PC-3 (cell line): ENCODE data around the gene AK4. TPM values are rescaled to one million over a fixed set of nuclear protein-coding genes. Genes with fewer than 3 reads are reported as not detected.

ENCODE experiments used
- ATAC-seq: fragments of 200-7000 bp; cut with Tn5 transposase; 2 replicates; pipeline ENCODE4 v1.9.1; 2020; ENCODE audit warnings: mild to moderate bottlenecking, moderate library complexity
- BruUV-seq: library from RNA; stranded (reverse); fragments of 400-500 nt; replicated peaks from 2 replicates; lab custom pipeline; 2021; lab: Mats Ljungman, UMichigan
- CTCF ChIA-PET: fragments of 300-600 bp; sonication (Branson Sonifier 250); formaldehyde crosslinking; loops from one replicate; lab custom pipeline; 2022; ENCODE audit warnings: antibody characterized with exemption; lab: Charles Lee
- POLR2A ChIA-PET: fragments of 300-600 bp; sonication (Branson Sonifier 250); formaldehyde crosslinking; loops from one replicate; lab custom pipeline; 2022; ENCODE audit warnings: antibody characterized with exemption; ENCODE audit not compliant: unreplicated experiment; lab: Charles Lee
- DNase-seq: peaks from one replicate; pipeline ENCODE4 v3.0.0-alpha.2; 2015
- H2AFZ ChIP-seq: fragments of 300-600 bp; sonication (generic); 2 replicates; pipeline ENCODE4 v1.6.0; 2016; ENCODE audit warnings: antibody characterized with exemption, low read length
- H3F3A ChIP-seq: fragments of 300-600 bp; sonication (generic); one replicate; pipeline ENCODE4 v1.6.0; 2017; ENCODE audit warnings: antibody characterized with exemption, low read length, control low read depth, mild to moderate bottlenecking; ENCODE audit not compliant: unreplicated experiment
- H3K27ac ChIP-seq: fragments of 300-600 bp; sonication (generic); 2 replicates; pipeline ENCODE4 v1.5.1; 2016; ENCODE audit warnings: mild to moderate bottlenecking, low read length
- H3K27me3 ChIP-seq: fragments of 300-600 bp; sonication (generic); 2 replicates; pipeline ENCODE4 v1.6.1; 2016; ENCODE audit warnings: low read length, mixed read lengths
- H3K36me3 ChIP-seq: fragments of 300-600 bp; sonication (generic); 2 replicates; pipeline ENCODE4 v1.6.1; 2016; ENCODE audit warnings: low read depth, mixed run types, low read length, mixed read lengths
- H3K4me1 ChIP-seq: fragments of 300-600 bp; sonication (generic); 2 replicates; pipeline ENCODE4 v1.5.1; 2016; ENCODE audit warnings: low read length; ENCODE audit not compliant: insufficient read depth
- H3K4me2 ChIP-seq: fragments of 300-600 bp; sonication (generic); 2 replicates; pipeline ENCODE4 v1.6.0; 2016; ENCODE audit warnings: low read length
- H3K4me3 ChIP-seq: fragments of 300-600 bp; sonication (generic); 2 replicates; pipeline ENCODE4 v1.5.1; 2016; ENCODE audit warnings: mild to moderate bottlenecking, low read length, mixed read lengths
- H3K79me2 ChIP-seq: fragments of 300-600 bp; sonication (generic); 2 replicates; pipeline ENCODE4 v1.6.1; 2017; ENCODE audit warnings: low read length, mixed read lengths
- H3K9ac ChIP-seq: fragments of 300-600 bp; sonication (generic); 2 replicates; pipeline ENCODE4 v1.6.0; 2016; ENCODE audit warnings: mild to moderate bottlenecking, low read length
- H3K9me2 ChIP-seq: fragments of 300-600 bp; sonication (generic); replicated peaks from 2 replicates; pipeline ENCODE4 v1.6.1; 2016; ENCODE audit warnings: mixed run types, low read length, mixed read lengths
- H3K9me3 ChIP-seq: fragments of 300-600 bp; sonication (generic); 2 replicates; pipeline ENCODE4 v1.6.1; 2016; ENCODE audit warnings: low read length, mixed read lengths
- H4K20me1 ChIP-seq: fragments of 300-600 bp; sonication (generic); 2 replicates; pipeline ENCODE4 v1.6.1; 2016; ENCODE audit warnings: low read length, mixed read lengths
- CTCF ChIP-seq: fragments of 300-600 bp; sonication (generic); conservative IDR thresholded peaks from 2 replicates; pipeline ENCODE4 v1.5.1; 2017; ENCODE audit warnings: antibody characterized with exemption, low read depth, mild to moderate bottlenecking, low read length
- EZH2 ChIP-seq: fragments of 300-600 bp; sonication (generic); IDR thresholded peaks from one replicate; pipeline ENCODE4 v1.6.1; 2017; ENCODE audit warnings: antibody characterized with exemption, mild to moderate bottlenecking, low read length; ENCODE audit not compliant: unreplicated experiment
- EZH2phosphoT487 ChIP-seq: fragments of 300-600 bp; sonication (generic); IDR thresholded peaks from 2 replicates; pipeline ENCODE4 v1.6.1; 2018; ENCODE audit warnings: mild to moderate bottlenecking, antibody characterized with exemption, low read length, borderline replicate concordance
- intact Hi-C: fragments of 100-400 bp; cut with micrococcal nuclease; formaldehyde crosslinking; loops from 2 replicates; pipeline ENCODE4 v1.9.0; 2023
- total RNA-seq: library from RNA; depleted of rRNA; stranded (reverse); fragments of >200 nt; gene quantifications from 2 replicates; pipeline ENCODE4 v1.2.3, GENCODE V29; 2014

The AK4 gene
- total RNA-seq, 1 experiment from 2014 or later = 98.9 TPM

DNA sequence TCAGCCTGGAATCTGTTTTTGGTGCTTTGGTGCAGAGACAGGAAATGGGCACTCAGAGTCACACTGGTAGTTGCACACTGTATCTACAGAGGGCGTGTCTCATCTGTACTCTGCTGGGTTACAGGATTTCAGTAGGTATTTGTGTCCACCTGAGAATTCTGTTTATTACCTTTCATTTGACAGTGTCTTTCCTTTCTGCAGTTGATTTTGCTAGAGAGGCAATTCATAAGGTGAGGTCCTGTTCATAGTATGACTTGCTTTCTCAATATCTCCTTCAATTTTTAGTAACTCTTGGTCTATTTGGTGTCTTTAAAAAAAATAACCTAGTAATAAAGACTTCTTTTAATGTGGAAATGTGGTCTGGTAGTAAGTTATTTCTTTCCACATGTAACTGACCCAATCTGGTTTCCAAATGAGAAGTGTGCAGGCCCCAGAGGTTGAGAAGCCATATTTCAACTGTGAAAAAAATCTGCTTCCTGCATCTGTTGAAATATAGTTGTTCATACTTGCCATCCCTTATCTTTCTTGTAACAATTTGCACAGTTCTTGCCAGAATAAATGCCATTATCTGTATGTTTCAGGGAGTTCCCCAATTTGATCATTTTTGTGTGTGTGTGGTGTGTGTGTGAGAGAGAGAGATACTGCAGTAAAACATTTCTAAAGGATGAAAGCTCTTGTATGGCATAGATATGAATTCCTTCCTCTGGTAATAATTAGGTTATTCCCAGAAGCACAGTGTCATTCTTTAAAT is 82.9 kb downstream of the AK4 start:
- no peaks in the 10 kb centered on the region for H4K20me1 ChIP-seq

GRCh38 chr1:65231718-65232330 is 83.8 kb downstream of the AK4 start:
- no TSS peak for BruUV-seq
- H3K79me2 ChIP-seq = no peaks in the 10 kb centered on the region
- ChIA-PET CTCF (interaction anchor here (0.6 kb wide), 1 partner anchor 456 kb away, joined by 3 read pairs; no protein-coding TSS in a partner anchor), POLR2A (interaction anchor here (0.6 kb wide), 1 partner anchor 24 kb away, joined by 4 read pairs; no protein-coding TSS in a partner anchor)
- no peaks in the 10 kb centered on the region for H3K27me3 ChIP-seq
- no peak overlapping the region for H3K9ac ChIP-seq
- H3K4me3 ChIP-seq = no peak overlapping the region
- H4K20me1 ChIP-seq = no peaks in the 10 kb centered on the region
- intact Hi-C loops = no loop called here
- peaks cover 5% of the 10 kb centered on the region; the same call in 1 of the 2 replicates for H3K36me3 ChIP-seq
- no peak overlapping the region for H2AFZ ChIP-seq
- ATAC-seq (peak; percentile 33; the same call in 1 of the 2 replicates), DNase-seq (peak; percentile 12)
- no peak overlapping the region for H3K27ac ChIP-seq
- no peaks in the 10 kb centered on the region for H3K9me2 ChIP-seq
- no peak for TF ChIP-seq EZH2phosphoT487
- TF ChIP-seq CTCF = no peak
- TF ChIP-seq EZH2 = no peak
- no peak overlapping the region for H3K4me2 ChIP-seq
- no peaks in the 10 kb centered on the region for H3F3A ChIP-seq
- H3K9me3 ChIP-seq = no peaks in the 10 kb centered on the region
- no peaks in the 10 kb centered on the region for H3K4me1 ChIP-seq

More for the DNA sequence above, 82.9 kb downstream of the AK4 start:
- Histone ChIP-seq H3K9me3 (no peaks in the 10 kb centered on the region), H3K27ac (no peak overlapping the region), H2AFZ (no peak overlapping the region), H3K79me2 (no peaks in the 10 kb centered on the region), H3K4me2 (no peak overlapping the region), H3K27me3 (no peaks in the 10 kb centered on the region), H3K9me2 (no peaks in the 10 kb centered on the region), H3F3A (no peaks in the 10 kb centered on the region), H3K9ac (no peak overlapping the region), H3K4me3 (no peak overlapping the region), H3K4me1 (no peaks in the 10 kb centered on the region), H3K36me3 (peaks cover 5% of the 10 kb centered on the region; the same call in 1 of the 2 replicates)
- intact Hi-C loops = no loop called here
- peak; percentile 58 for ATAC-seq
- CTCF ChIA-PET = interaction anchor here (0.6 kb wide), 2 partner anchors 83 to 457 kb away, joined by 3 to 4 read pairs; partner anchors contain the start of gene AK4
- POLR2A ChIA-PET = interaction anchor here (0.6 kb wide), 1 partner anchor 23 kb away, joined by 4 read pairs; no protein-coding TSS in a partner anchor
- DNase-seq = peak; percentile 10
- no TSS peak for BruUV-seq
- TF ChIP-seq CTCF (no peak; the same call in 1 of the 2 replicates), EZH2 (no peak), EZH2phosphoT487 (no peak)
